Measurements from ENCODE around the gene MED22.
"Not testable (repeated sequence)": the region's sequence is repeated elsewhere in the genome, so short reads cannot be mapped to it uniquely, and the experiment has no call there.

The MED22 gene

DNA sequence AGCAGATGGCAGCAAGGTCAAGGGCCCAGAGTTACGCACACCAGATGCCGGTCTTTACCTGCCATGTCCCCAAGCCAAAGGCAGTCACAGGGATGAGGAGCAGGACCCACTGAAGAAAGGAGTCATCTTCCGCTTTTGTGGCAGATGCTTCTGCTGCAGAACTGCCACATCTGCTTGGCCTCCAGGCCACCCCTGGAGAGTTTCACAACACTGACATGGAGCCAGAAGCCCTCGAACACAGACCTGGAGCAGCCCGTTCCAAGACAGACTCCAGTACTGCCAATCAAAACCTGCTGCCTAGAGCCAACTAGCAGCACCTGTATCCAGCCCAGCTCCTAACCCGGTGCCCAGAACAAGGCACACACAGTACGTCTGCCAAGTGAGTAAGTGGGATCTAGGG, 6.8 kb upstream of the MED22 start:
- DNase-seq = no peak

DNA sequence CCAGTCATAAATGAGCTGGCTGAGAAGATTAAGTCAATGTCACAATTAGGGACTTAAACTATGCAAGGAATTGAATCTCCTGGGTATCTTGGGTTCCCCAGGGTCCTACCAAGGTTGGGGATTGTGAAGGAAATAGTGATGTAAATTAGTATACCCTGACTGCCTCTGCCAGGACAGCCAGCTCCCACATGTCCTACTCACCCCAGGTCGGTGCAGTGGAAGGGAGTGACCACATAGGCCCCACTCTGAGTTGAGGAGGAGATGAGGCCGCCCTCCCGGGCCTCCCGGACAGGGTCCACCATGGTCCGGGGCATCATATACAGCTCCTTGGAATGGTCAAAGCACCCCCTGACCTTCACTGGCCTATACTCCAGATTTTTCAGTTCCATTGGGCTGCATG, 5.6 kb upstream of the MED22 start:
- DNase-seq = no peak

DNA sequence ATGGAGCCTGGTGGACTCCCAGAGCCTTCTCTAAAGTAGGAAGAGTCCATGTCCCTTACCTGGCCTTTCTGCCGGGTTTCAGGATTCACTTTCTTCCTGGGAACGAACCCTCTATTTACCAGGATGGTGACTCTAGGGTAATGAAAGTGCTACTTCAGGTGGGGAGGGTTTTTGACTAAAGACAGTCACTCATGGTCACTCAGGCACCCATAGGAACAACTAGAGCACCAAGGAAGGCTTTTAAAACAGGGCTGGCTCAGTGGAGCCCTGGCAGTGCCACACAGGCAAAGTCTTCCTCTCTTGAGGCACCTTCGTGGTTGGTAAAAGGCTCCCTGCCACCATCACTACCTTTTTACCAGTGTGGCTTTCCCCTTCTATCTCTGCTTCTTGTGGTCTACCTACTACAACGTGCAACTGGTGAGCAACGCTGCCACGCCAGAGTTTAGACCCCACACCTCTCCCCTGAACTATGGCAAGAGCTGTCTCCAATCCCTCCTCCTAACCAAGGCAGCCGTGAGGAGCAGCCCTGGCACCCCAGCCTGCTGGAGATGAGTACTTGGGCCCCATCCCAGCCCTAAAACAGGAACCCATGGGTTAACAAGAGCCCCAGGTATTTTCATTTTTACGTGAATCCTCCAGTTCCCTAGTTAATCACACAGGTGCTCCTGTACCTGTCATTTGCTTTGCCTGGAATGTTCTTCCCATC, 4.9 kb upstream of the MED22 start:
- no peak for DNase-seq

DNA sequence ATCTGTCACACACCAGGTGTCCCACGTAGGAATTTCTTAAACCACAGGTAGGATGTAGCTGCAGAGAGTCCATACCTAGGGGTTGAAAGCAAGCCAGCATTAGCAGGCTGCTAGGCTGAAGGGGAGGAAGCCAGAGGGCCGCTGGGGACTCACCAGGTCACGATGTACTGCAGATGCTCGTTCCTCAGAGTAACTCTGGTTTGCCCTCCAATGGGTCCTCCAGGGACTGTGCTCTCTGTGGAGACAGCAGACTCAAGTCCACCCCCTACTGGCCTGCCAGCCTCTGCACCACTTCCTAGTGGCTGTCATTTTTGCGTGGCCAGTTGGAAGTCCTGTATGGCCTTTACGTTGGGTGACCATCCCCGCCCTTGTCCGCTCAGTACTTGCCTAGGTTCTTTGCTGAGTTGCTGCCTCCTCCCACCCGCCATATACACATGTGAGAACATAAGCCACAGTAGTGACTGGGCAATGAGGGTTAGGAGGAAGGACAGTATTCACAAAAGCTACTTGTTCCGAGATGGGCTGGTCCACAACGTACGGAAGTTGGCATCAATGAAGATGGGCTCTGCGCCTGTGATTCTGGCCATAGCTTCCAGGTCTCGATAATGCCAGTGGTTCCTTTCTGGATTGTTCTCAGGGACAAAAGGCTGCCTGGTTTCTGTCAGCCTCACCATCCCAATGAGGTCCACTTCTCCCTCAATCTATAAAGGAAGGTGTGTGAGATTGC, 4.1 kb upstream of the MED22 start:
- DNase-seq = peak; percentile 40

DNA sequence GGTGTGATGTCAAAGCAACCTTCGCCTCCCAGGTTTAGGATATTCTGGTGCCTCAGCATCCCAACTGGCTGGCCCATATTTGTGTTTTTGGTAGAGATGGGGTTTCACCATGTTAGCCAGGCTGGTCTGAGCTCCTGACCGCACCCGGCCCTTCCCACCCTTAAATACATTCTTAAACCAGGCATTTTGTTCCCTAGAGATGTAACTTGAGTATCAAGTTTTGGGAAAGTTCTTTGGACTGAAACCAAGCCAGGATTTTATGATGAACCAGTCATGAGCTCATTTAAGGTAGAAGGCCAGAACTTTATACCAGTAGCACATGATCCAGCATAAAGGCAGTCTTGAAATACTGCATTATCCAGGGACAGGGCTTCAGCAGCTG, 3.6 kb upstream of the MED22 start:
- no peak for DNase-seq

DNA sequence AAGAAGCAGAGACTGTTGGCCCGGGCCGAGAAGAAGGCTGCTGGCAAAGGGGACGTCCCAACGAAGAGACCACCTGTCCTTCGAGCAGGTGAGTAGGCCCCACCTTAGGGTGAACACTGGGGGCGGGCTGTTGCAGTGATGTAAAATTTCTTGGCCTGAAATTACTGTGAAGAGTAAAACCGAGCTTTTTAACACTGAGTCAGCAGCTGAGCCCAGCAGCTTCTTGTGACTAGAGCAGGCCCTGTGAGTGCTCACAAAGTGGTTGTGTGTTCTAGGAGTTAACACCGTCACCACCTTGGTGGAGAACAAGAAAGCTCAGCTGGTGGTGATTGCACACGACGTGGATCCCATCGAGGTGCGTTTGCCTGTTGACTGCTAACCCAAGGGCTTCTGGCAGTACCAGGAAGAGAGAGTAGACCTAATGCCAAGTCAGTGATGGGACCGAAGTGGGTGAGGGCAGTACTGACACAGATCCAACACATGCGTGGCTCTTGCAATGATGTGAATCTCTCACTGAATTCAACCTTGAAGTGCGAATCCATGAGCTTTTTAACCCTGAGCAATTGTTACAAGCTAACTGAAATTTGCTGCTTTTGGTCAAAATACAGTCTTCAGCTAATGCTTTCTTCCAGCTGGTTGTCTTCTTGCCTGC, 2.2 kb upstream of the MED22 start:
- DNase-seq = no peak

DNA sequence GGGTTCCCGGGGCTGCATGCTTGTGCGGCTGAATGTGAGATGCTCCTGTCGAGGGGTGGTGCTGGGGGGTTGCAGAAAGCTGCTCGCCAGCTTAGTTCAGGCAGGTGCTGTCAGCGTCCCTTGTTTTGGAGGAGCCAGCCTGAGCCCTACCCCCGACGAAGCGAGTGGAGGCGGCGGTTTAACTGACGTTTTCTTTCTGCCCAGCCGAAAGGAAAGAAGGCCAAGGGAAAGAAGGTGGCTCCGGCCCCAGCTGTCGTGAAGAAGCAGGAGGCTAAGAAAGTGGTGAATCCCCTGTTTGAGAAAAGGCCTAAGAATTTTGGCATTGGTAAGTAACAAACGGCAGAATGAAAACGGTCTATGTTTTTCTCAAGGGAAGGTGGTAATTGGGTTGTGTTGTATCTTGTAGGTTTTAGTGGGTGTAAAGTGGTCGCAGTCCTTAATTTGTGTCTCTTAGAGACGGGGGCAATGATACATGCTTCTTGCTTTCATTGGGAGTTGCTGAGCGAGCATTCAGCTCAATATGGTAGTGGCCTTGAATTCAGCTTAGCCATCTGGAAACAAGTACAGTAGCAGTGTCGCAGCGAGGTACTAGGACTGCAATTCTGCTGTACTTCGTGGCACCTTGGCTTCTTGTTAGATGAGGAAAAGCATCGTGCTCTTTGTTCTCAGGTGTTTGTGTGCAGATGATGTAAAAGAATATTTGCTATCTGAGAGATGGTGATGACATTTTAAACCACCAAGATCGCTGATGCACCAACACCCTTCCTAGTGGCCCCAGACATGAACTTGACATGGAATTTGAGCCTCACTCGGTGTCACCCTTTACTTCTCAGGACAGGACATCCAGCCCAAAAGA, 1.0 kb upstream of the MED22 start:
- DNase-seq = no peak

DNA sequence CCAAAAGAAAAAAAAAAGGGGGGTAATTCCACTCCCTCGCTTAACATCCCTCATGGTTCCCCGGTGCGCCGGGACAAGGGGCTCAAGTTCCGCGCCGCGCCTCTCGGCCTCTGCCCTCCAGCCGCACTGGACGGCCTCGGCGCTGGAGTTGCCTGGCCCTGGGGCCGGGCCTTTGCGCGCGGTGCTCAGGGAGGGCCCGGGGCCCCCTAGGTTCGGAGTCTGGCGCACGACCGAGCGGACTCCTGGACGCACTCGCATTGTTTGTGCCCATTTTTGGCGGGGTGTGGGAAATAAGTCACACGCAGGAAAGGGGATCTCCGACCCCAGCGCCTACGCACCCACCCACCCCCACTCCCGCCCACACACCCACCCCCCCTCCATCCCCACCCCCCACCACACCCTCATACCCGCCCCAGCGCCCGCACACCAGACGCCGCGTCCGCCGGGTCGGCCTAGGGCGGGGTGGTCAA, 381 bp downstream of the MED22 start:
- peak; percentile 41 for DNase-seq

DNA sequence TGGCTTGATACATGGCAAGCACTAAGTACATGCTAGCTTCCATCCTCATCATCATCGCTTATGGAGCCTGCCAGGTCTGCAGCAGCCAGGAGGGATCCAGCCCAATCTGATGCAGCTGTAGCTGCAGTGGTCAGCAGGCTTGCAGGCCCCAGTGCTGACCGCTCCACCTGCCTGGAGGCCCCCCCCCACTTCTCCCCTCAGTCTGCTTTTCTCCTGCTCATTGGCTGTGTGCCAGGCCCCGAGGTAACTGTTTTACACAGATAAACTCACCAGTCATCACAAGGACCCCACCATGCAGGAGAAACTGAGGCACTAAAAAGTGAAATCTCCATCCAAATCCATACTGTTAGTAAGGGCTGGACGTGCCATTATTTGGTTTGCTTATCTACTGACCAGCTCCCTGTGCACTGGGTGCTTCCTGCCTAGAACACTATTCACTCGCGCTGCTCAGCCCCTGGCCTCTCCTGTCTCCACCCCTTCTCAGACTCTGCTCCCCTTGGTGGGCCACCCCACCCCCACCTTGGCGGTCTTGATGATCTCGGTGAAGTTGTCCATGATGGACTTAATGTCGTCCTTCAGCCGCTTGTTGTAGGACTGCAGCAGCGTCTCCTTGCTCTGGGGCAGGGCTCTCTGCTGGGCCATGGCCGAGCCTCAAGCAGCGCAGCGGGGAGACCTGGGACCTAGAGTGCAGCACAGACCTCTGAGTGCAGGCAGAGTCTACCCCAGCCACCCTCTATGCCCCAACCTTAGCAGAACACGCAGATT, 1.7 kb downstream of the MED22 start:
- no peak for DNase-seq

DNA sequence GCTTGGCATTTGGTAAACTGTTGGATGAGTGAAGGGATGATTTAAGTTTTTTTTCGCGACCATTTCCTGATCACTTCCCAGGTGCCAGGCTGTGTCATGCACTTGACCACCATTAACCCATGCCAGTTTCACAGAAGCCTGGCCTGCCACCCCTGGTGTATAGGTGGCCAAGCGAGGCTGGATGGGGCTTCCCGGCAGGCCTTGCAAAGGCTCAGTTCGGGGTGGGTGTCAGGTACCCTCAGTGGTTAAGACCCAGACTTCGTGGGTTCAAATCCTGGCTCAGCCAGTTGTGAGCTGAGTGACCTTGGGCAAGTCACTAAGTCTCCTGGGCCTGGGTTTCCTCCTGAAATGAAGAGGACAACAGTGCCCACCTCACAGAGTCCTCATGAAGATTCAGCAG, 2.3 kb downstream of the MED22 start:
- no peak for DNase-seq

DNA sequence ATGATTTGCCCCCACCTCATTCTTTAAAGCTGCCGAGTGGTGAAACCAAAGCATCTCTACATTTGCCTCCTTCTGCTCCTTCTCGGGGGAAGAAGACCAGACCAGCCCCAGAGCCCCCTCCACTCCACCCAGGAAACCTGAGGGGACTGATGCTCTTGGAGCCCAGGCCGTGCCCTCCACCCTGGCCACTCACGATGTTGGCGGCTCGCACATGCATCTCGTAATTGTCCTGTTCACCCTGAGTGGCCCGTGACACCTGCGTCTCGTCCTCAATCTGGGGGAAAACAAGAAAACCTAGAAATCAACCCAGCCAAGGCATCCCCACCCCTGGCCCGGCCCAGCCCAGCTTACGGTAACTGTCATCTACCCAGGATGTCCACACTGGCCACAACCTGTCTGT, 3.0 kb downstream of the MED22 start:
- DNase-seq = no peak

DNA sequence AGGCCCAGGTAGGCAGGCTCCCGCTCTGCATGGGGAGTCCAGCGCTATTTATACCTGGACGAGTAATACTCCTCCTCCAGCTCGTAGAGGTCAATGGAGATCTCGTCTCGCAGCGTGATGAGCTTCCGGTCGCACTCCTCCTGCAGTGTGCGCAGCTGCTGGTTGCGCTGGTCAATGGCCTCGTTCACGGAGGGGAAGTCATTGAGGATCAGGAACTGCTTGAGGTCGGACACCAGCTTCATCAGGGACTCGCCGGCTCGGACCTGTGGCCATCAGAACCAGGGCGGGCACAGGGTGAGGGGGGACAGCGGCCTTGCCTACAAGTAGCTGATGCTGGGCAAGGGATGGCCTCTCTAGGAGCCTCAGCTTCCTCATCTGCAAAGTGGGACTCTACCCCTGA, 3.9 kb downstream of the MED22 start:
- no peak for DNase-seq

DNA sequence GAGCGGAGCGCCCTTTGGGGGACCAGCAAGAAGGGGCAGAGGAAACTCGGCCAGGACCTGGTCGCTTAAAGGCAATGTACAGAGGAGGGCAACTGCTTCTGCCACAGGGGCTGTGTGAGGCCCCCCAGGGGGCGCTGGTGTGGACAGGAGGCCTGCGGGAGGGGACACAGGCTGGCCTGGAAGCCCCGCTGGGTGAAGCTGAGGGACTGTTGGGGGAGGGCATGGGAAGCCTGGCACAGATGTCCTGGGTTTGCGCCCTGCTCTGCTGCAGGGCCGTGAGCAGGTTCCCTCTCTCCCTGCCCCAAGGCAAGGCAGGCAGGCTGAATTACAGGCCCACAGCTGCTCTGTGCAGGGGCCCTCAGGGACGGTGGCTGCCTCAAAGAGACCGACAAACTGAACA, 5.4 kb downstream of the MED22 start:
- peak; percentile 21 for DNase-seq

DNA sequence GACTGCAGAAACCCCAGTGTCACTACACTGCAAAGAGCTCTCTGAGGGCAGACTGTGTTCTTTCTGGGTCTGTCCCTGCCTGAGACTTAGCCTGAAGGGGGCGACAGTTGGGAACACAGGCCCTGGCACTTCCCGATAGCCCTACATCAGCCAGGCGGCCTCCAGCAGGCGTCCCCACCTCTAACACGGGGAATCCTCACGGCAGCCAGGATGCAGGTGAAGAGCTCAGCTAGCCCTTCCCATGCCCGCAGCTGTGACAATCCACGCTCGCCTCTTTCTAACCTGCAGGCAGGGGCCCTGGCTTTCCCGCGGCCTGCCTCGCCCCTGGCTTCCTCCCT, 5.9 kb downstream of the MED22 start:
- DNase-seq = no peak

DNA sequence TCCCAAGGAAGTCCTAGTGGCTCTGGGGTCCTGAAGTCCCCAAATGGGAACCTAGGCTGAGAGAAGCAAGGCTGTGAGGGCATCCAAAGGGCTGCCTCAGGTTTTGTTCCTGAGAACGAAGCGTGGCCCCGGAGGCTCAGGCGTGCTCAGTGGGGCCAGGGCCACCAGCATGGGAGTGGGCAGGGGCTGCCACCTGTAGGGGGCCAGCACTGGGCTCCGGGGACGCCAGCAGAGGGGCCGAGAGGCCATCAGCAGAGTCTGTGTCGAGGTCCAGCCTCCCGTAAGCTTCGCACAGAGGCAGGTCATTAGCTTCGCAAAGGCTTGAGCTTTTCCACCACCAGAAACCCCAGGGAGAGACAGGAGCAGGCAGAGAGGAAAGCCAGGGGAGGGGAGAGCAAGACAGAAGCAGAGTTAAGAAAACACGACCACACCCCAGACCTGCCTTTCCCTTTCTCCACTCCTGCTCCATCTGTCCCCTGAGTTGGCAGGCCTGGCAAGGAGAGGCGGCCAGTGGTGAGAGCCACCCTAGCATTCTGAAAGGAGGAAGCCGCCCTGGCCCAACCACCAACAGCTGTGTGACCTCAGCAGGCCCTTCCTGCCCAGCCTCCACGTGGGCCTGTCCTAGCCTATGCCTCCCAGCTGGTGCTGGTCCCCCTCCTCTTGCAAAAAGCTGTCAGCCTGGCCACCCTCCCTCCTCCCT, 6.4 kb downstream of the MED22 start:
- no peak for DNase-seq

DNA sequence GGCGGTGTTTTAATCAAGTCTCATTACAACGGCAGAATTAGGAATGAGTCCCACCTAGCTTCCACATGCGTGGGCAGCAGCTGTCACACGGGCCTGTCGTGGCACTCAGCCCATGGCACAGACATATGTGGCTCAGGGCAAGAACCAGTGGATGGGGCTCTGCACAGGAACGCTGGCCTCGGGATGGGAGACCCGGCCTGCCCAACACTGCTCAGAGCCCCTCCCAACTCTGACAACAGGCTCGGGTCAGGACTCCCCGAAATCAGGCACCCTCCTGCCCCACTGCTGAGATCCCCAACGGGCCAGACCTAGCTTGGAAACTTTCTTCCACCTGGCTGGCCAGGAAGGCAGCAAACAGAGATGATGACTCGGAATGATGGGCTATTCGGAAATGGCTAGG, 7.0 kb downstream of the MED22 start:
- DNase-seq = no peak

DNA sequence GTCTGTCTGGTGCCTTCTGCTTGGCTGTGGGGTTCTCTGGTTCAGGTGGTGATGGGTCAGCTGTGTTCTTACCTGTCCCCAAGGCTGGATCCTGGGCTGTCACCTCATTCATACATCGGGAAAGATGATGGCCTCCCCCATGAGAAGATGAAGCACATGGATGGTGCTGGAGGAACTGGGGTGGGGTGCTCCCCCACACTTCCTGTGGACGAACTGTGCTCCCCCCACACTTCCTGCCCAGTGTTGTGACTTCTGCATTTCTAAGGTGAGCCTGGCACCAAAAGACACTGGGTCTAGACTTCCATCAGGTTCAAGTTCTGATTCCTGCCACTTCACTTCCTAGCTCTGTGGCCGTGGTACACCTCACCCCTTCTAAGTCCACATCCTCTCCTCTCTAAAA, 7.7 kb downstream of the MED22 start:
- no peak for DNase-seq

DNA sequence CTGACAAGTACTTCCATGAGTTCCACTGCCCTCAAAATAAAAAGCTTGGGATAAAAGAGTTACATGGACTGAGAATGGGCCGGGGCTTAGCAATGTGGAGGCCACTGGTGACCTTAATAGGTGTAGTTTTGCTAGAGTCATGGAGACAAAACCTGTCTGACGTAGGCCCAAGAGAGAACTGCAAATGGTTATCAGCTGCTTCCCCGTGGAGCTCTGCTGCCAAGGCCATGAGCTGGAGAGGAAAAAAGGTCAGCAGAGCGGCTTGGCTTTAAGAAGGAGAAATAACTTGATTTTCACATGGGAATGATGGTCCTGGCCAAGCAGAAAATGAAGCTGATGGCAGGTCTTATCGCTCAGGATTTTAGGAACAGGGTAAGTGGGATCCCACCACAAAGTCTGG, 8.3 kb downstream of the MED22 start:
- no peak for DNase-seq

DNA sequence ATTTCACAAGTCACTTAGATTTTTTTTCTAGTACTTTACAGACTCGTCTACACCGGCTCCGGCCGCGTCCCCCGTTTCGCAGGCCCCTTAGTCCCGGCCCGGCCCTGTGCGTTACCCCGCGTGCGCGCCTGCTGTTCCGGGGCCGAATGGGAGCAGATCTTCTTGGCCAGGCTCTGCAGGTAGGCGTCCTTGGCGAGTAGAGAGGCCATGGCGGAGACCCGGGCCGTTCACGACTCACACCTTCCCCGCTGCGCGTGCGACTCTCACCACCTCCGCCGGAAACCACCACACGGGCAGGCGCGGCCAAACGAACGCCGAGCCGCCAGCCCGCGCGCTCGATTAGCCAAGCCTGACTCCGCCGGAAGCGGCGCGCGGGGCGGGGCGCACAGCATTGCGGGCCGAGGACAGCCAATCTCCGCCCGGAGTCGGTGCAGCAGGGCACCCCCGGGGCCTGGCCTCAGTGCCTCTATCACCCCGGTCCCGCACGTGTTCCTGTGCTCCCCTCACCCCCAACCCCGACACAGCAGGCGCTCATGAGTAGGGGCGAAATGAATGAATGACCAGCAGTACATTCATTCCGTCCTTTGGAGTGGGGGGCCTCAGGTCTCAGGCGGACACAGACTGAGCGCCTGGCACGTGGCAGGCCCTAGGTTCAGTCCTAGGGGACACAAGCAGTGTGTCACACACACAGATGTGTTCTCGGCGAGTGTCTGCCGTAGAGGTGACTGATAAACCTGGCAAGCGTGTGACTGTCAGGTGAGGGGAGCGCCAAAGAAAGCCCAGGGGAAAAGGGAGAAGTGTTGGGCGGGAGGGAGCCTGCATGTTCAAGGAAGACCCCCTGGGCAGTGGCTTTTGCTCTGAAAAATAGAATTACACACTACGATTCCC, 11.8 kb downstream of the MED22 start, which contains the start of gene SURF6:
Gene SURF6, minus strand, starts transcription at position 265 of the 888 bp plus-strand sequence. Its CDS starts 56 bp downstream, at position 209.
- DNase-seq = peak; percentile 94

DNA sequence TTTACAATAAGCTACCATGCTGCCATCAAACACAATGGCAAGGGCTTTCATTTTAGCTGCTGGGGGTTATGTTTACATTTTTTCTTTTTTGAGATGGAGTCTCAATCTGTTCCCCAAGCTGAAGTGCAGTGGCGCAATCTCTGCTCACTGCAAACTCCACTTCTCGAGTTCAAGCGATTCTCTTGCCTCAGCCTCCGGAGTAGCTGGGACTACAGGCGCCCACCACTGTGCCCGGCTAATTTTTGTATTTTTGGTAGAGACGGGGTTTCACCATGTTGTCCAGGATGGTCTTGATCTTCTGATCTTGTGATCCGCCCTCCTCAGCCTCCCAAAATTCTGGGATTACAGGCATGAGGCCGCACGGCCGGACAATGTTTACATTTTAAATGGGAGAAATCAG, 13.0 kb downstream of the MED22 start:
- DNase-seq = not testable (repeated sequence)

DNA sequence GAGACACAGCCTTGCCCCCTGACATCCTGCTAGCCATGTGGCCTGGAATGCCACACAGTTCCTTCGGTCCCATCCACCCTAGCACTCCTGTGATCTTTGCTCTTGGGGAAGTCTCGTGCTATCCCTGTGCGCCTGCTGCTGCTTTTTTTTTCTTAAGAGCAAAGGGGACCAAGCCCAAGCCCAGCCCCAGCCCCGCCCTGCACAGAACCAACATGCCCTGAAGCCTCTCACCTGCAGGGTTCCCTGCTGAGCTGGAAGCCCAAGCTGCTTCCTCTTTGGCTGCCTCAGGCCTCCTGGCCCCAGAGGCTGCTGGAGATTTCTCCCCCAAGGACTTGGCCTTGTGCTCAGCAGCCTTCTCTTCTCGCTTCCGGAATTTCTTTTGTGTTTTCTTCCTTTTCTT, 13.8 kb downstream of the MED22 start:
- DNase-seq = no peak

Measured in CD4-positive, alpha-beta T cell treated with Interleukin-17A for 4 hours (primary cell).